ENCODE data around the gene CFAP58. TPM values are rescaled to one million over a fixed set of nuclear protein-coding genes. Genes with fewer than 3 reads are reported as not detected.

Gene CFAP58
- total RNA-seq, 4 donors from 2014 or later: 0.20 to 0.21 TPM; not detected in 2

- no peak overlapping the region for H3K27ac ChIP-seq
- TF ChIP-seq EP300 (IDR thresholded peaks at IDR 0.05) (no peak), POLR2A (IDR thresholded peaks at IDR 0.05) (no peak)
- TF ChIP-seq, protein P1, sequence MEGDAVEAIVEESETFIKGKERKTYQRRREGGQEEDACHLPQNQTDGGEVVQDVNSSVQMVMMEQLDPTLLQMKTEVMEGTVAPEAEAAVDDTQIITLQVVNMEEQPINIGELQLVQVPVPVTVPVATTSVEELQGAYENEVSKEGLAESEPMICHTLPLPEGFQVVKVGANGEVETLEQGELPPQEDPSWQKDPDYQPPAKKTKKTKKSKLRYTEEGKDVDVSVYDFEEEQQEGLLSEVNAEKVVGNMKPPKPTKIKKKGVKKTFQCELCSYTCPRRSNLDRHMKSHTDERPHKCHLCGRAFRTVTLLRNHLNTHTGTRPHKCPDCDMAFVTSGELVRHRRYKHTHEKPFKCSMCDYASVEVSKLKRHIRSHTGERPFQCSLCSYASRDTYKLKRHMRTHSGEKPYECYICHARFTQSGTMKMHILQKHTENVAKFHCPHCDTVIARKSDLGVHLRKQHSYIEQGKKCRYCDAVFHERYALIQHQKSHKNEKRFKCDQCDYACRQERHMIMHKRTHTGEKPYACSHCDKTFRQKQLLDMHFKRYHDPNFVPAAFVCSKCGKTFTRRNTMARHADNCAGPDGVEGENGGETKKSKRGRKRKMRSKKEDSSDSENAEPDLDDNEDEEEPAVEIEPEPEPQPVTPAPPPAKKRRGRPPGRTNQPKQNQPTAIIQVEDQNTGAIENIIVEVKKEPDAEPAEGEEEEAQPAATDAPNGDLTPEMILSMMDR (IDR thresholded peaks at IDR 0.05): no peak
- 93 to 100% methylated on average over 1 of the region's 1 CpG for WGBS, 2 donors
- peaks cover 0 to 3% (median 0%) of the 10 kb centered on the region in 4 donors for H3K4me1 ChIP-seq
- H3K27me3 ChIP-seq: no peaks in the 10 kb centered on the region
- no peaks in the 10 kb centered on the region for H3K36me3 ChIP-seq
- no peaks in the 10 kb centered on the region for H3K9me3 ChIP-seq
- DNase-seq (ENCODE audit: low spot score in 2 of 2): no peak
- no peak overlapping the region for H3K4me3 ChIP-seq
Observed at GRCh38 chr10:104486803-104487202, 133.2 kb downstream of the CFAP58 start.

GRCh38 chr10:104487794-104488438 lies 134.3 kb downstream of the CFAP58 start:
- H3K27me3 ChIP-seq: no peaks in the 10 kb centered on the region
- no peaks in the 10 kb centered on the region for H3K9me3 ChIP-seq
- DNase-seq (ENCODE audit: low spot score in 2 of 2): no peak
- H3K4me1 ChIP-seq: peaks cover 0 to 3% (median 0%) of the 10 kb centered on the region in 4 donors
- TF ChIP-seq POLR2A (IDR thresholded peaks at IDR 0.05): no peak
- TF ChIP-seq, protein P1 (IDR thresholded peaks at IDR 0.05): no peak
- TF ChIP-seq EP300 (IDR thresholded peaks at IDR 0.05): no peak
- no peaks in the 10 kb centered on the region for H3K36me3 ChIP-seq
- H3K27ac ChIP-seq: no peak overlapping the region
- H3K4me3 ChIP-seq: no peak overlapping the region
- WGBS, 2 donors: 37 to 41% methylated on average over 7 of the region's 7 CpGs

GRCh38 chr10:104488439-104488832 lies 134.8 kb downstream of the CFAP58 start:
- Histone ChIP-seq H3K27ac (no peak overlapping the region), H3K9me3 (no peaks in the 10 kb centered on the region)
- WGBS, 2 donors: 52 to 58% methylated on average over 2 of the region's 2 CpGs

DNA sequence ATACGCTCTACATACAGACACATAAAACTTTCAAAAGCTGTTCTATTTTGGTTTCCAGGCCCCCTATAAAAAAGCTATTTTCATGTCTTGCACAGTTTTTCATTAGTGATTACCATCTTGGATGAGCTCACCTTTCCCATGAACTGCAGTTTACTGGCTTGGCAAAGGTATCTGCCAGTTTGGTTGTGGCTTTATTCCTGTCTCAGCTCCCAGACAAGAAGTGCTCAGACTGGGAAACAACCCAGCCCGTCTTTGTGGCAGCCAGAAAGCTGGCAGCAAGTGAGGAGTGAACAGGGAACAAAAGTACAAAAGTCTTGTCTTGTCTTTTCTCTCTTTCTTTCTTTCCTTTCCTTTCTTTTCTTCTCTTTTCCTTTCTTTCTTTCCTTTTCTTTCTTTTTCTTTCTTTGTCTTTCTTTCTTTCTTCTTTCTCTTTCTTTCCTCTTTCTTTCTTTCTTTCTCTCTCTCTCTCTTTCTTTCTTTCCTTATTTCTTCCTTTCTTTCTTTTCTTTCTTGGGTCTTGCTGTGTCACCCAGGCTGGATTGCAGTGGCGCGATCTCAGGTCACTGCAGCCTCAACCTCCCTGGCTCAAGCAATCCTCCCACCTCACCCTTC lies 138.8 kb downstream of the CFAP58 start:
- no peaks in the 10 kb centered on the region for H3K27me3 ChIP-seq
- no peak overlapping the region for H3K27ac ChIP-seq
- DNase-seq (ENCODE audit: low spot score in 2 of 2): no peak
- TF ChIP-seq, protein P1 (IDR thresholded peaks at IDR 0.05): no peak
- H3K36me3 ChIP-seq: no peaks in the 10 kb centered on the region
- 78 to 85% methylated on average over 4 of the region's 4 CpGs for WGBS, 2 donors
- no peak overlapping the region for H3K4me3 ChIP-seq
- peaks cover 0 to 3% (median 0%) of the 10 kb centered on the region in 4 donors for H3K4me1 ChIP-seq
- H3K9me3 ChIP-seq: no peaks in the 10 kb centered on the region

More at GRCh38 chr10:104488439-104488832, 134.8 kb downstream of the CFAP58 start:
- no peak for DNase-seq (ENCODE audit: low spot score in 2 of 2)
- H3K4me3 ChIP-seq: no peak overlapping the region
- no peaks in the 10 kb centered on the region for H3K36me3 ChIP-seq
- peaks cover 0 to 3% (median 0%) of the 10 kb centered on the region in 4 donors for H3K4me1 ChIP-seq
- TF ChIP-seq POLR2A (IDR thresholded peaks at IDR 0.05) (no peak), EP300 (IDR thresholded peaks at IDR 0.05) (no peak)
- TF ChIP-seq, protein P1 (IDR thresholded peaks at IDR 0.05): no peak
- no peaks in the 10 kb centered on the region for H3K27me3 ChIP-seq

- Histone ChIP-seq H3K36me3 (no peaks in the 10 kb centered on the region), H3K4me3 (no peak overlapping the region), H3K27ac (no peak overlapping the region), H3K4me1 (no peaks in the 10 kb centered on the region), H3K9me3 (no peaks in the 10 kb centered on the region), H3K27me3 (no peaks in the 10 kb centered on the region)
- 54 to 59% methylated on average over 4 of the region's 4 CpGs for WGBS, 2 donors
- no peak for TF ChIP-seq EP300 (IDR thresholded peaks at IDR 0.05)
- no peak for DNase-seq (ENCODE audit: low spot score in 2 of 2)
Observed at GRCh38 chr10:104498347-104499081, 144.9 kb downstream of the CFAP58 start.
